ENCODE results near the gene HES2.

Gene HES2

DNA sequence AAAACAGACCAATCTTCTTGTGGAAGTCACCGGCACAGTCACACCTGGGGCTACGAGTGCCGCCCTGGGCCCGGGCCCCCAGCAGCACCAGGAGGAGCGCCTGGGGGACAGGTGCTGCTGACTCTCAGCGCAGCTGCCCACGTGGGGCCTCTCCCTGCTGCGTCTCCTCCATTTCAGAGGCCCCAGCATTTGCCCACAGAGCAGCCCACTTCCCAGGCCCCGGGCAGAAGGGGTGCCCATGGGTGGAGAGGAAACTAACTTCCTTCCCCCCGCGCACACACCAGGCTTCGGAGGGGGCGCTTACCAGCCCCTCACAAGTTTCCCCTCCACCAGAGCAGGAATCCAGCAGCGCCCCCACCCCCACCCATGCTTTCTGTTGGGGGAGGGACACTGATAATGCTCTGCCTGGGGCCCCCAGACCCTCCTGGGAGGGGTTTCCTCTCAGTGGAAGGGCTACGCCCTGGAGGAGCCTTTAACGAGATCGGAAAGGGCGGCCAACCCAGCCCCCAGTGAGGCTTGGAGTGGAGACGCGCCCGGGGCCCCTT, 45.8 kb upstream of the HES2 start:
- H4K20me1 ChIP-seq (ENCODE audit: low read depth, low read length): no peaks in the 10 kb centered on the region
- no peak overlapping the region for H3K4me2 ChIP-seq (ENCODE audit: low read depth, low read length, poor library complexity, severe bottlenecking)
- no peak overlapping the region for H3K9ac ChIP-seq (ENCODE audit: low read length)
- TF ChIP-seq EZH2phosphoT487 (conservative IDR thresholded peaks at IDR 0.05; ENCODE audit: low read length) (no peak), CTCF (IDR thresholded peaks at IDR 0.05; ENCODE audit: insufficient read depth, low read length, poor library complexity, severe bottlenecking) (no peak)
- no peaks in the 10 kb centered on the region for H3K36me3 ChIP-seq (ENCODE audit: low read length)
- H2AFZ ChIP-seq (ENCODE audit: low read depth, low read length, severe bottlenecking): no peak overlapping the region
- no peak overlapping the region for H3K27ac ChIP-seq (ENCODE audit: low read depth, low read length)
- no peaks in the 10 kb centered on the region for H3K27me3 ChIP-seq (ENCODE audit: low read length)
- no peak overlapping the region for H3K4me3 ChIP-seq (ENCODE audit: insufficient read depth, low read length, poor library complexity, severe bottlenecking)
- no peaks in the 10 kb centered on the region for H3K9me2 ChIP-seq (replicated peaks; ENCODE audit: insufficient read depth, low read length)
- no peaks in the 10 kb centered on the region for H3K9me3 ChIP-seq (ENCODE audit: insufficient read depth, low read length)
- H3K79me2 ChIP-seq (ENCODE audit: insufficient read depth, low read length): no peaks in the 10 kb centered on the region
- no peaks in the 10 kb centered on the region for H3F3A ChIP-seq (ENCODE audit: insufficient read depth)

- Histone ChIP-seq H3K27ac (ENCODE audit: low read depth, low read length) (no peak overlapping the region), H4K20me1 (ENCODE audit: low read depth, low read length) (no peaks in the 10 kb centered on the region), H3K36me3 (ENCODE audit: low read length) (no peaks in the 10 kb centered on the region), H3K4me2 (ENCODE audit: low read depth, low read length, poor library complexity, severe bottlenecking) (no peak overlapping the region), H2AFZ (ENCODE audit: low read depth, low read length, severe bottlenecking) (no peak overlapping the region), H3K9me3 (ENCODE audit: insufficient read depth, low read length) (no peaks in the 10 kb centered on the region), H3K9ac (ENCODE audit: low read length) (no peak overlapping the region), H3K79me2 (ENCODE audit: insufficient read depth, low read length) (no peaks in the 10 kb centered on the region), H3K4me3 (ENCODE audit: insufficient read depth, low read length, poor library complexity, severe bottlenecking) (no peak overlapping the region), H3F3A (ENCODE audit: insufficient read depth) (no peaks in the 10 kb centered on the region), H3K9me2 (replicated peaks; ENCODE audit: insufficient read depth, low read length) (no peaks in the 10 kb centered on the region), H3K27me3 (ENCODE audit: low read length) (no peaks in the 10 kb centered on the region)
- no peak for TF ChIP-seq EZH2phosphoT487 (conservative IDR thresholded peaks at IDR 0.05; ENCODE audit: low read length)
- TF ChIP-seq CTCF (IDR thresholded peaks at IDR 0.05; ENCODE audit: insufficient read depth, low read length, poor library complexity, severe bottlenecking): no peak
Observed at GRCh38 chr1:6464915-6465314, 45.2 kb upstream of the HES2 start.

GRCh38 chr1:6464514-6464836, 44.8 kb upstream of the HES2 start:
- Histone ChIP-seq H3K79me2 (ENCODE audit: insufficient read depth, low read length) (no peaks in the 10 kb centered on the region), H3F3A (ENCODE audit: insufficient read depth) (no peaks in the 10 kb centered on the region), H3K9me3 (ENCODE audit: insufficient read depth, low read length) (no peaks in the 10 kb centered on the region), H3K27me3 (ENCODE audit: low read length) (no peaks in the 10 kb centered on the region), H2AFZ (ENCODE audit: low read depth, low read length, severe bottlenecking) (no peak overlapping the region), H3K9ac (ENCODE audit: low read length) (no peak overlapping the region), H3K36me3 (ENCODE audit: low read length) (no peaks in the 10 kb centered on the region), H3K4me3 (ENCODE audit: insufficient read depth, low read length, poor library complexity, severe bottlenecking) (no peak overlapping the region), H4K20me1 (ENCODE audit: low read depth, low read length) (no peaks in the 10 kb centered on the region), H3K27ac (ENCODE audit: low read depth, low read length) (no peak overlapping the region), H3K4me2 (ENCODE audit: low read depth, low read length, poor library complexity, severe bottlenecking) (no peak overlapping the region), H3K9me2 (replicated peaks; ENCODE audit: insufficient read depth, low read length) (no peaks in the 10 kb centered on the region)
- TF ChIP-seq CTCF (IDR thresholded peaks at IDR 0.05; ENCODE audit: insufficient read depth, low read length, poor library complexity, severe bottlenecking) (no peak), EZH2phosphoT487 (conservative IDR thresholded peaks at IDR 0.05; ENCODE audit: low read length) (no peak)

DNA sequence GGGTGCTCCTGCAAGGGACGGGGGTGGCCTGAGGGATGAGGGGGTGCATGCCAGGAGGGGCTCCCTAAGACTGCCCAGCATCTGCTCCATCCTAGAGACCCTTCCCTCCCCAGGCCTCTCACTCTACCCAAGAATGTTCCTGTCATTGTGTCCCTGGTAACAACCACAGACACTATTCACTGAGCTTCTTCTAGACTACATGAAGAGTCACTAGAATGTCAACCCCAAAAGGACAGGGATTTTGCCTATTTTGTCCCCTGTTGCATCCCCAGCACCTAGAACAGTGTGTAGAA, 43.3 kb upstream of the HES2 start:
- no peaks in the 10 kb centered on the region for H3F3A ChIP-seq (ENCODE audit: insufficient read depth)
- no peak overlapping the region for H3K4me3 ChIP-seq (ENCODE audit: insufficient read depth, low read length, poor library complexity, severe bottlenecking)
- H3K79me2 ChIP-seq (ENCODE audit: insufficient read depth, low read length): no peaks in the 10 kb centered on the region
- H3K27ac ChIP-seq (ENCODE audit: low read depth, low read length): no peak overlapping the region
- no peaks in the 10 kb centered on the region for H3K9me2 ChIP-seq (replicated peaks; ENCODE audit: insufficient read depth, low read length)
- no peaks in the 10 kb centered on the region for H3K36me3 ChIP-seq (ENCODE audit: low read length)
- H3K9ac ChIP-seq (ENCODE audit: low read length): no peak overlapping the region
- no peaks in the 10 kb centered on the region for H3K27me3 ChIP-seq (ENCODE audit: low read length)
- H3K9me3 ChIP-seq (ENCODE audit: insufficient read depth, low read length): no peaks in the 10 kb centered on the region
- H4K20me1 ChIP-seq (ENCODE audit: low read depth, low read length): no peaks in the 10 kb centered on the region
- no peak overlapping the region for H2AFZ ChIP-seq (ENCODE audit: low read depth, low read length, severe bottlenecking)
- TF ChIP-seq CTCF (IDR thresholded peaks at IDR 0.05; ENCODE audit: insufficient read depth, low read length, poor library complexity, severe bottlenecking) (no peak), EZH2phosphoT487 (conservative IDR thresholded peaks at IDR 0.05; ENCODE audit: low read length) (no peak)
- H3K4me2 ChIP-seq (ENCODE audit: low read depth, low read length, poor library complexity, severe bottlenecking): no peak overlapping the region
